Activated CD8-positive, alpha-beta T cell treated with anti-CD3 and anti-CD28 coated beads for 36 hours (primary cell): ENCODE results near the gene NUMA1. TPM values are rescaled to one million over a fixed set of nuclear protein-coding genes. Genes with fewer than 3 reads are reported as not detected.

Experiments used
- ATAC-seq: fragments of 200-7000 bp; cut with Tn5 transposase; one replicate; pipeline ENCODE4 v1.10.0; 2021; ENCODE audit warnings: mild to moderate bottlenecking, moderate library complexity
- CTCF ChIA-PET: fragments of 350-600 bp; sonication (Branson Sonifier 250); formaldehyde crosslinking; loops from one replicate; lab custom pipeline; 2021; ENCODE audit warnings: antibody characterized with exemption; lab: Charles Lee
- POLR2A ChIA-PET: fragments of 350-600 bp; sonication (Branson Sonifier 250); formaldehyde crosslinking; loops from one replicate; lab custom pipeline; 2021; ENCODE audit warnings: antibody characterized with exemption; lab: Charles Lee
- DNase-seq: peaks from one replicate; pipeline ENCODE4 v3.0.0-alpha.2; 2020
- H3K27ac Mint-ChIP-seq: one replicate; pipeline ENCODE4 v1.8.0; 2021; ENCODE audit warnings: mild to moderate bottlenecking, mixed read lengths
- H3K27me3 Mint-ChIP-seq: one replicate; pipeline ENCODE4 v1.8.0; 2021; ENCODE audit warnings: mixed read lengths
- H3K36me3 Mint-ChIP-seq: one replicate; pipeline ENCODE4 v1.8.0; 2021; ENCODE audit warnings: low read depth, mixed read lengths
- H3K4me1 Mint-ChIP-seq: one replicate; pipeline ENCODE4 v1.8.0; 2021; ENCODE audit warnings: low read depth, mixed read lengths
- H3K4me3 Mint-ChIP-seq: one replicate; pipeline ENCODE4 v1.8.0; 2021; ENCODE audit warnings: mild to moderate bottlenecking, moderate library complexity, mixed read lengths
- H3K9me3 Mint-ChIP-seq: one replicate; pipeline ENCODE4 v1.8.0; 2021; ENCODE audit warnings: mixed read lengths
- CTCF ChIP-seq: fragments of 200-600 bp; IDR thresholded peaks from one replicate; pipeline ENCODE4 v1.8.0; 2022; ENCODE audit warnings: antibody characterized with exemption, mild to moderate bottlenecking
- intact Hi-C: fragments of 100-400 bp; cut with micrococcal nuclease; formaldehyde crosslinking; loops from one replicate; pipeline ENCODE4 v1.10.0; 2022
- total RNA-seq, 2 experiments: library from RNA; stranded (reverse); gene quantifications; one replicate each; pipeline ENCODE4 v1.2.3, GENCODE V29; 2021

The NUMA1 gene
- total RNA-seq, 2 experiments from 2014 or later, result 165 to 169 TPM

- no peak for ATAC-seq
These were observed 71.2 kb downstream of the NUMA1 start for GRCh38 chr11:72009156-72009555.

DNA sequence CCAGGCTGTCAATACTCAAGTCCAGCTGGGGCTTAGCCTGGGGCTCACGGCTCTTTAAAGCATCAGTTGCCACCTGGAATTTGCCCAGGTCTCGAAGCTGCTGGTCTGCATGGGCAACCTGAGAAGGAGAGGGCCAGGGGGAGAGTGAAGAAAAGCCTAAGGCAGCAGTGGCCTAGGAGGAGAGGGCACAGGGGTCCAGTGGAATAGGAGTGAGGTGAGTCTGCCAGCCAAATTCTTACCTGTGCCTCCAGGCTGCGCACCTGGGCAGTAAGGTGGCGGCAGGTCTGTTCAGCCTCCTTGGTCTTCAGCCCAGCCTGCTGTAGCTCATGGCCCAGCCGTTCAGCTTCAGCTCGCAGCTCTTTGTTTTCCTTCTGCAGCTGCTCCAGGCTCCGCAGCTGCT is 71.6 kb downstream of the NUMA1 start:
- ChIA-PET POLR2A (interaction anchor here (2.1 kb wide), 1 partner anchor 9 kb away, joined by 7 read pairs; no protein-coding TSS in a partner anchor), CTCF (interaction anchor here (1.0 to 3.6 kb wide), 3 partner anchors 17 to 135 kb away, joined by 3 to 22 read pairs (median 7); no protein-coding TSS in a partner anchor)
- Mint-ChIP-seq H3K36me3 (peaks cover 40% of the 10 kb centered on the region), H3K4me1 (no peaks in the 10 kb centered on the region), H3K4me3 (no peak overlapping the region), H3K9me3 (no peaks in the 10 kb centered on the region), H3K27me3 (no peaks in the 10 kb centered on the region), H3K27ac (no peak overlapping the region)
- no peak for ATAC-seq
- intact Hi-C loops, result no loop called here
- no peak for DNase-seq
- TF ChIP-seq CTCF, result no peak

More at GRCh38 chr11:72009156-72009555, 71.2 kb downstream of the NUMA1 start:
- intact Hi-C loops, result no loop called here
- Mint-ChIP-seq H3K27ac (no peak overlapping the region), H3K27me3 (no peaks in the 10 kb centered on the region), H3K4me3 (no peak overlapping the region), H3K4me1 (no peaks in the 10 kb centered on the region), H3K9me3 (no peaks in the 10 kb centered on the region), H3K36me3 (peaks cover 39% of the 10 kb centered on the region)
- TF ChIP-seq CTCF, result no peak
- ChIA-PET CTCF (interaction anchor here (1.4 to 3.6 kb wide), 2 partner anchors 16 to 32 kb away, joined by 7 to 22 read pairs; no protein-coding TSS in a partner anchor), POLR2A (interaction anchor here (0.9 to 2.1 kb wide), 2 partner anchors 9 to 72 kb away, joined by 3 to 7 read pairs; no protein-coding TSS in a partner anchor)
- DNase-seq, result no peak

DNA sequence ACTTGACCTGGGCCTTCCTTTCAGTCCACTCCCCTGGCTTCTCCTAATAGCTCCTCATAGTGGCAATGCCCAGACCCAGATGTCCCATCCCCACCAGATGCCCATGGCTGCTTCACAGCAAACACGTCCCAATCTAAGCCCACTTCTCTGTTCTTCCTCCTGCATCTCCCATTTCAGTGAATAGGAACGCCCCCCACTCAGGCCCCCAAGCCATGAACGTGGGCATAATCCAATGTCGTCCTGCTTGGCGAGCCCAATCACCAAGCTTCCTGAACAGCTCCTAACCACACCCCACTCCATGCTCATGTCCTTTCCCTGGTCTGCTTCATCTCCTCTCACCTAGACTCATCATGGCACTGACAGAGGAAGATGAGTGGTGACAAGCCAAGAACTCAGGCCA is 72.8 kb downstream of the NUMA1 start:
- no peak for ATAC-seq
- no peak overlapping the region for H3K4me3 Mint-ChIP-seq
- no peaks in the 10 kb centered on the region for H3K4me1 Mint-ChIP-seq
- no peak for TF ChIP-seq CTCF
- CTCF ChIA-PET, result interaction anchor here (0.9 to 3.6 kb wide), 2 partner anchors 18 to 84 kb away, joined by 3 to 22 read pairs; no protein-coding TSS in a partner anchor
- no peak overlapping the region for H3K27ac Mint-ChIP-seq
- intact Hi-C loops, result no loop called here
- no peaks in the 10 kb centered on the region for H3K9me3 Mint-ChIP-seq
- peaks cover 38% of the 10 kb centered on the region for H3K36me3 Mint-ChIP-seq
- POLR2A ChIA-PET, result interaction anchor here (0.8 kb wide), 1 partner anchor 100 kb away, joined by 3 read pairs; no protein-coding TSS in a partner anchor
- no peak for DNase-seq
- no peaks in the 10 kb centered on the region for H3K27me3 Mint-ChIP-seq

GRCh38 chr11:72007089-72007476 is 73.3 kb downstream of the NUMA1 start:
- ATAC-seq (no peak), DNase-seq (no peak)
- Mint-ChIP-seq H3K36me3 (peaks cover 39% of the 10 kb centered on the region), H3K4me3 (no peak overlapping the region), H3K4me1 (no peaks in the 10 kb centered on the region), H3K27me3 (no peaks in the 10 kb centered on the region), H3K9me3 (no peaks in the 10 kb centered on the region), H3K27ac (no peak overlapping the region)
- intact Hi-C loops, result no loop called here
- no peak for TF ChIP-seq CTCF
- CTCF ChIA-PET, result interaction anchor here (0.7 to 3.6 kb wide), 3 partner anchors 18 to 136 kb away, joined by 3 to 22 read pairs (median 3); no protein-coding TSS in a partner anchor
- POLR2A ChIA-PET, result no interaction called here

DNA sequence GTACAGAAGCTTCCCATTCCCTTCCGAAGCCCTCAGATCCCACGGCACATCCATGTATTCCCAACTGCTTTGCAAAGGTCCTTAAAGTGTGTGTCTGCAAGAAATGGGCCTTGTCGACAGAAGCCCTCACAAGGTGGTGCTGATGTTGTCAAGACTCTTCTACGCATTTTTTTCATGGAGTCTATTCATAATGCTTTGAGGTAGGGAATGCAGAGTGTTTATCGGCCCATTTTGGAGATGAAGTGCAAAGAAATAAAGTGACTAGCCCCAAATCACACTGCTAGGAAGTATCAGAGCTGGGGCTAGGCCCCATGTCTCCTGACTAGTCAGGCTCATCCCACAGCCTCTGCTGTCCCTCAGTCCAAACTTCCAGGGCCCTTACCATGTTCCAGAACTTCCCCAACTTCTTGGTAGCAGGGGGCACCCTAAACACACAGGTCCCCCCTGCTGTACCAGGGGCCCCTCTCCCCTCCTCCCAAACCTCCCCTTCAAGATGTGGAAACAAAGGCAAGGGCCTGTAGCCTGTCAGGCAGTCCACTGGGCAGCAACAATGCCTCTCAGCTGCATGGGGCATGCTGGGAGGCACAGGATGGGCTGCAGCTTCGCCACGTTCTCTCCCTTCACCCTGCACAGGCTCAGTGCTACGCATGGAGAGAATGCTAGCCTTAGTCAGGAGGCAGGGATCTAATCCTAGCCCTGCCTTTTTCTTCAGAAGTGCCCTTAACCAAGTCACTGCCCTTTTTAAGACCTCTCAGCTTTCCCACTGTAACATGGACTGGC is 73.8 kb downstream of the NUMA1 start:
- TF ChIP-seq CTCF, result no peak
- CTCF ChIA-PET, result interaction anchor here (0.7 kb wide), 1 partner anchor 137 kb away, joined by 3 read pairs; no protein-coding TSS in a partner anchor
- DNase-seq (no peak), ATAC-seq (no peak)
- Mint-ChIP-seq H3K36me3 (peaks cover 43% of the 10 kb centered on the region), H3K27ac (no peak overlapping the region), H3K4me1 (no peaks in the 10 kb centered on the region), H3K9me3 (no peaks in the 10 kb centered on the region), H3K27me3 (no peaks in the 10 kb centered on the region), H3K4me3 (no peak overlapping the region)
- intact Hi-C loops, result no loop called here
- POLR2A ChIA-PET, result interaction anchor here (0.5 kb wide), 1 partner anchor 820 kb away, joined by 3 read pairs; no protein-coding TSS in a partner anchor
